Glutamatergic neuron (in vitro differentiated cells): ENCODE data around the gene MSANTD3. TPM values are rescaled to one million over a fixed set of nuclear protein-coding genes. Genes with fewer than 3 reads are reported as not detected.

ENCODE experiments used
- DNase-seq: peaks from one replicate; pipeline ENCODE4 v3.0.0; 2022
- H3K27ac Mint-ChIP-seq: one replicate; pipeline ENCODE4 v1.8.0; 2020; ENCODE audit warnings: mild to moderate bottlenecking, mixed read lengths, inconsistent platforms; ENCODE audit not compliant: unreplicated experiment
- H3K27me3 Mint-ChIP-seq: one replicate; pipeline ENCODE4 v1.8.0; 2020; ENCODE audit warnings: mild to moderate bottlenecking, moderate library complexity, mixed read lengths, inconsistent platforms; ENCODE audit not compliant: unreplicated experiment
- H3K36me3 Mint-ChIP-seq: one replicate; pipeline ENCODE4 v1.8.0; 2020; ENCODE audit warnings: mild to moderate bottlenecking, mixed read lengths, inconsistent platforms; ENCODE audit not compliant: unreplicated experiment
- H3K4me1 Mint-ChIP-seq: one replicate; pipeline ENCODE4 v1.8.0; 2020; ENCODE audit warnings: mild to moderate bottlenecking, low read depth, mixed read lengths, inconsistent platforms; ENCODE audit not compliant: unreplicated experiment
- H3K4me3 Mint-ChIP-seq: one replicate; pipeline ENCODE4 v1.8.0; 2020; ENCODE audit warnings: mild to moderate bottlenecking, mixed read lengths, inconsistent platforms; ENCODE audit not compliant: unreplicated experiment
- H3K9me3 Mint-ChIP-seq: one replicate; pipeline ENCODE4 v1.8.0; 2020; ENCODE audit warnings: mild to moderate bottlenecking, moderate library complexity, mixed read lengths, inconsistent platforms; ENCODE audit not compliant: unreplicated experiment
- CTCF ChIP-seq: fragments of 200-600 bp; sonication (generic); IDR thresholded peaks from one replicate; pipeline ENCODE4 v1.5.0; 2021; ENCODE audit not compliant: partially characterized antibody, unreplicated experiment
- total RNA-seq: library from RNA; stranded (reverse); fragmentation: NEBNext Ultra II Directional; extraction: Animal tissue kit (Norgen Biotek cat#: 25700); gene quantifications from one replicate; pipeline ENCODE4 v1.2.1, GENCODE V29; 2021; ENCODE audit not compliant: unreplicated experiment

MSANTD3 gene
- total RNA-seq, 1 donor from 2014 or later: 49.3 TPM

GRCh38 chr9:100477241-100477640 lies 50.3 kb downstream of the MSANTD3 start:
- no peak overlapping the region for H3K27ac Mint-ChIP-seq
- peaks cover 22% of the 10 kb centered on the region for H3K4me1 Mint-ChIP-seq
- H3K27me3 Mint-ChIP-seq: peaks cover 13% of the 10 kb centered on the region
- peaks cover 13% of the 10 kb centered on the region for H3K36me3 Mint-ChIP-seq
- no peak for TF ChIP-seq CTCF
- peak overlapping the region; percentile 43 for H3K4me3 Mint-ChIP-seq
- H3K9me3 Mint-ChIP-seq: peaks cover 14% of the 10 kb centered on the region
- DNase-seq: no peak

- Mint-ChIP-seq H3K27me3 (peaks cover 9% of the 10 kb centered on the region), H3K4me1 (peaks cover 27% of the 10 kb centered on the region), H3K4me3 (no peak overlapping the region), H3K9me3 (peaks cover 9% of the 10 kb centered on the region), H3K36me3 (peaks cover 13% of the 10 kb centered on the region), H3K27ac (no peak overlapping the region)
- no peak for TF ChIP-seq CTCF
- DNase-seq: no peak
Observed at GRCh38 chr9:100478192-100478591, 51.2 kb downstream of the MSANTD3 start.

- TF ChIP-seq CTCF: no peak
- peaks cover 6% of the 10 kb centered on the region for H3K27me3 Mint-ChIP-seq
- peaks cover 5% of the 10 kb centered on the region for H3K36me3 Mint-ChIP-seq
- H3K4me1 Mint-ChIP-seq: peaks cover 24% of the 10 kb centered on the region
- H3K4me3 Mint-ChIP-seq: no peak overlapping the region
- no peak overlapping the region for H3K27ac Mint-ChIP-seq
- no peaks in the 10 kb centered on the region for H3K9me3 Mint-ChIP-seq
- no peak for DNase-seq
Observed at GRCh38 chr9:100479820-100480219, 52.9 kb downstream of the MSANTD3 start.

GRCh38 chr9:100485196-100485595 lies 58.3 kb downstream of the MSANTD3 start:
- no peak for TF ChIP-seq CTCF
- Mint-ChIP-seq H3K4me1 (peaks cover 16% of the 10 kb centered on the region), H3K4me3 (no peak overlapping the region), H3K27ac (no peak overlapping the region), H3K36me3 (no peaks in the 10 kb centered on the region), H3K9me3 (no peaks in the 10 kb centered on the region), H3K27me3 (peaks cover 4% of the 10 kb centered on the region)
- no peak for DNase-seq

- peaks cover 4% of the 10 kb centered on the region for H3K27me3 Mint-ChIP-seq
- H3K27ac Mint-ChIP-seq: no peak overlapping the region
- no peaks in the 10 kb centered on the region for H3K36me3 Mint-ChIP-seq
- no peak overlapping the region for H3K4me3 Mint-ChIP-seq
- TF ChIP-seq CTCF: no peak
- no peaks in the 10 kb centered on the region for H3K9me3 Mint-ChIP-seq
- peaks cover 18% of the 10 kb centered on the region for H3K4me1 Mint-ChIP-seq
- no peak for DNase-seq
Observed at GRCh38 chr9:100486479-100487176, 59.7 kb downstream of the MSANTD3 start.
